Heart left ventricle (tissue), 13 donors: Measurements from ENCODE around the gene SMC1B.

Source experiments
- CTCF ChIP-seq, 12 donors: fragments of 200-600 bp; sonication (generic) in 4 of 12; IDR thresholded peaks; one replicate each; pipeline versions ENCODE4 v1.5.0 to v1.8.0; 2018 to 2022; ENCODE audit warnings: antibody characterized with exemption in 12 of 12, mild to moderate bottlenecking in 5 of 12
- POLR2A ChIP-seq, 2 donors: fragments of 450-650 bp; IDR thresholded peaks; one replicate each; pipeline ENCODE4 v1.6.1; 2017; ENCODE audit warnings: antibody characterized with exemption in 2 of 2, mild to moderate bottlenecking in 2 of 2, moderate library complexity in 2 of 2
- donor health status: ischemic (EF 13 %, LVEDD 7.1; RV severe dilation, severe dysfunction).
- donor health status: DM: no; HTN: yes; CAD: no.
- donor health status: DM: no; HTN: no; CAD: no.
- donor health status: ischemic (EF 25% LVEDD 6.9; RV normal size, moderate dysfunction).
- donor health status: ischemic (EF 25% LVEDD 5.7; RV mildly dilated, moderate dysfunction).
- donor health status: ischemic (EF 35%, LVEDD 5.7; RV mildly dilated, moderate dysfunction).
- donor health status: nonischemic (EF 11% LVEDD 7.7; RV severe dilation, severe dysfunction).
- donor health status: DM: yes; HTN: yes; CAD: no.
- donor health status: PGD.
- donor health status: ischemic (EF 29% LVEDD 5.4; RV normal size, mild dysfunction).
- donor health status: nonischemic (EF 23%, LVEDD 6.1; RV moderate dilation, normal function).

GRCh38 chr22:45399712-45400445 is 13.5 kb downstream of the SMC1B start:
- no peak for TF ChIP-seq CTCF (IDR thresholded peaks at IDR 0.05)
- no peak for TF ChIP-seq POLR2A (IDR thresholded peaks at IDR 0.05)
